SU-DHL-6 (cell line): Measurements from ENCODE around the gene IGF2BP3.
A peak's percentile ranks its signal among the peaks of the same experiment; 100 is the strongest.

Experiments used
- H2AFZ ChIP-seq: fragments of 200-600 bp; sonication (generic); 2 replicates; pipeline ENCODE4 v1.6.1; 2014; ENCODE audit warnings: low read depth, mild to moderate bottlenecking, moderate library complexity, mixed read lengths, antibody characterized with exemption, low read length; ENCODE audit not compliant: severe bottlenecking
- H3F3A ChIP-seq: fragments of 200-600 bp; shearing (Covaris generic); 2 replicates; pipeline ENCODE4 v1.6.0; 2016; ENCODE audit warnings: antibody characterized with exemption, mild to moderate bottlenecking; ENCODE audit not compliant: insufficient read depth
- H3K27ac ChIP-seq: fragments of 200-600 bp; sonication (generic); 2 replicates; pipeline ENCODE4 v1.5.1; 2016; ENCODE audit warnings: low read depth, mild to moderate bottlenecking, low read length, moderate library complexity, mixed read lengths
- H3K27me3 ChIP-seq: fragments of 200-600 bp; sonication (generic), shearing (Covaris generic); 2 replicates; pipeline ENCODE4 v1.6.0; 2014; ENCODE audit warnings: mild to moderate bottlenecking, low read length
- H3K36me3 ChIP-seq: fragments of 200-600 bp; sonication (generic); 2 replicates; pipeline ENCODE4 v1.6.1; 2014; ENCODE audit warnings: mild to moderate bottlenecking, low read length, mixed read lengths
- H3K4me2 ChIP-seq: fragments of 300-600, 200-600 bp; shearing (Covaris generic), sonication (generic); 2 replicates; pipeline ENCODE4 v1.6.0; 2014; ENCODE audit warnings: low read length, low read depth, mild to moderate bottlenecking; ENCODE audit not compliant: poor library complexity, severe bottlenecking
- H3K4me3 ChIP-seq: fragments of 200-600 bp; sonication (generic); 2 replicates; pipeline ENCODE4 v1.5.1; 2014; ENCODE audit warnings: antibody characterized with exemption, low read length, mild to moderate bottlenecking, mixed read lengths; ENCODE audit not compliant: insufficient read depth, poor library complexity, severe bottlenecking
- H3K79me2 ChIP-seq: fragments of 200-600 bp; sonication (generic); 2 replicates; pipeline ENCODE4 v1.6.1; 2014; ENCODE audit warnings: mild to moderate bottlenecking, low read length, moderate library complexity; ENCODE audit not compliant: insufficient read depth
- H3K9ac ChIP-seq: fragments of 200-600 bp; sonication (generic); 2 replicates; pipeline ENCODE4 v1.7.0; 2014; ENCODE audit warnings: mild to moderate bottlenecking, low read length
- H3K9me2 ChIP-seq: fragments of 200-600 bp; sonication (generic); replicated peaks from 2 replicates; pipeline ENCODE4 v1.6.1; 2014; ENCODE audit warnings: low read length; ENCODE audit not compliant: insufficient read depth
- H3K9me3 ChIP-seq: fragments of 200-600 bp; sonication (generic); 2 replicates; pipeline ENCODE4 v1.6.1; 2014; ENCODE audit warnings: low read length, mixed read lengths; ENCODE audit not compliant: insufficient read depth
- H4K20me1 ChIP-seq: fragments of 200-600 bp; sonication (generic); 2 replicates; pipeline ENCODE4 v1.6.1; 2014; ENCODE audit warnings: low read depth, mild to moderate bottlenecking, antibody characterized with exemption, low read length, moderate library complexity, mixed read lengths
- CTCF ChIP-seq: fragments of 200-600 bp; sonication (generic); IDR thresholded peaks from one replicate; pipeline ENCODE4 v1.5.1; 2017; ENCODE audit warnings: antibody characterized with exemption, mild to moderate bottlenecking, low read length, moderate library complexity; ENCODE audit not compliant: insufficient read depth, poor library complexity, severe bottlenecking
- EZH2phosphoT487 ChIP-seq: fragments of 200-600 bp; sonication (generic), shearing (Covaris generic); conservative IDR thresholded peaks from 2 replicates; pipeline ENCODE4 v1.6.1; 2018; ENCODE audit warnings: mild to moderate bottlenecking, antibody characterized with exemption, low read length, moderate library complexity, mixed read lengths

IGF2BP3 gene

GRCh38 chr7:23377134-23377533 lies 93.2 kb downstream of the IGF2BP3 start:
- no peaks in the 10 kb centered on the region for H3K9me2 ChIP-seq
- no peak overlapping the region for H2AFZ ChIP-seq
- no peaks in the 10 kb centered on the region for H4K20me1 ChIP-seq
- H3K9ac ChIP-seq: no peak overlapping the region
- peak overlapping the region; percentile 56 for H3K27ac ChIP-seq
- H3K27me3 ChIP-seq: no peaks in the 10 kb centered on the region
- peaks cover 71% of the 10 kb centered on the region for H3F3A ChIP-seq
- no peak overlapping the region for H3K4me3 ChIP-seq
- no peak for TF ChIP-seq EZH2phosphoT487
- TF ChIP-seq CTCF: no peak
- peaks cover 15% of the 10 kb centered on the region for H3K36me3 ChIP-seq
- peak overlapping the region; percentile 2 for H3K4me2 ChIP-seq
- peaks cover 71% of the 10 kb centered on the region for H3K79me2 ChIP-seq
- H3K9me3 ChIP-seq: no peaks in the 10 kb centered on the region

GRCh38 chr7:23373151-23374004 lies 96.9 kb downstream of the IGF2BP3 start:
- H3K4me3 ChIP-seq: peak overlapping the region; percentile 44
- no peak for TF ChIP-seq EZH2phosphoT487
- TF ChIP-seq CTCF: no peak
- peaks cover 96% of the 10 kb centered on the region for H3F3A ChIP-seq
- H3K27ac ChIP-seq: peak overlapping the region; percentile 99
- H3K4me2 ChIP-seq: peak overlapping the region; percentile 96
- peaks cover 60% of the 10 kb centered on the region for H3K79me2 ChIP-seq
- no peaks in the 10 kb centered on the region for H3K9me2 ChIP-seq
- H4K20me1 ChIP-seq: no peaks in the 10 kb centered on the region
- H3K27me3 ChIP-seq: no peaks in the 10 kb centered on the region
- H3K36me3 ChIP-seq: peaks cover 4% of the 10 kb centered on the region
- no peak overlapping the region for H2AFZ ChIP-seq
- peak overlapping the region; percentile 76 for H3K9ac ChIP-seq
- H3K9me3 ChIP-seq: no peaks in the 10 kb centered on the region

GRCh38 chr7:23372611-23373010 lies 97.7 kb downstream of the IGF2BP3 start:
- Histone ChIP-seq H3K36me3 (peaks cover 4% of the 10 kb centered on the region), H3F3A (peaks cover 96% of the 10 kb centered on the region), H3K9me3 (no peaks in the 10 kb centered on the region), H3K27ac (peak overlapping the region; percentile 99), H3K9ac (peak overlapping the region; percentile 76), H3K79me2 (peaks cover 57% of the 10 kb centered on the region), H3K4me2 (peak overlapping the region; percentile 96), H4K20me1 (no peaks in the 10 kb centered on the region), H3K4me3 (peak overlapping the region; percentile 44), H2AFZ (no peak overlapping the region), H3K9me2 (no peaks in the 10 kb centered on the region), H3K27me3 (no peaks in the 10 kb centered on the region)
- no peak for TF ChIP-seq EZH2phosphoT487
- TF ChIP-seq CTCF: no peak
